ENCODE results near the gene PNMA6F. TPM values are rescaled to one million over a fixed set of nuclear protein-coding genes. Genes with fewer than 3 reads are reported as not detected.

The PNMA6F gene
- total and polyA plus RNA-seq, 2 experiments from 2014 or later, result 0.06 to 0.83 TPM

- H3K9me3 Mint-ChIP-seq, result peaks cover 20% of the 10 kb centered on the region
- H3K4me3 Mint-ChIP-seq, result no peak overlapping the region
- Histone ChIP-seq H4K20me1 (replicated peaks; ENCODE audit: insufficient read depth) (no peaks in the 10 kb centered on the region), H3K4me2 (no peak overlapping the region), H3K9me2 (ENCODE audit: insufficient read depth) (no peaks in the 10 kb centered on the region), H3K27ac (ENCODE audit: low read depth) (no peak overlapping the region), H3K79me2 (replicated peaks; ENCODE audit: insufficient read depth) (no peaks in the 10 kb centered on the region), H3F3A (replicated peaks; ENCODE audit: low read depth) (no peaks in the 10 kb centered on the region), H3K4me3 (no peak overlapping the region), H3K4me1 (ENCODE audit: insufficient read depth) (no peaks in the 10 kb centered on the region), H2AFZ (no peak overlapping the region), H3K27me3 (ENCODE audit: insufficient read depth) (no peaks in the 10 kb centered on the region), H3K36me3 (ENCODE audit: insufficient read depth) (no peaks in the 10 kb centered on the region)
- H3K27me3 Mint-ChIP-seq (ENCODE audit: insufficient read depth, low read depth, poor library complexity), result no peaks in the 10 kb centered on the region
- TF ChIP-seq POLR2AphosphoS5 (IDR thresholded peaks at IDR 0.05; ENCODE audit: low read depth), result no peak
- no peak for TF ChIP-seq JUNB (IDR thresholded peaks at IDR 0.05; ENCODE audit: unreplicated experiment)
- TF ChIP-seq CTCF (conservative IDR thresholded peaks at IDR 0.05; ENCODE audit: low read depth in 2 of 2), result no peak
- no peak for TF ChIP-seq ETS1 (IDR thresholded peaks at IDR 0.05)
- no peak for TF ChIP-seq CREB1 (CRISPR knock-in tag; IDR thresholded peaks at IDR 0.05; ENCODE audit: low read depth)
- no peak for TF ChIP-seq REST (IDR thresholded peaks at IDR 0.05; ENCODE audit: unreplicated experiment)
- no peak for TF ChIP-seq ZNF114 (CRISPR knock-in tag; IDR thresholded peaks at IDR 0.05)
- H3K27ac Mint-ChIP-seq, result no peak overlapping the region
- peaks cover 13% of the 10 kb centered on the region for H3K4me1 Mint-ChIP-seq
- DNase-seq (ENCODE audit: low spot score) (no peak), ATAC-seq (no peak; the same call in 2 of the 3 replicates)
- peaks cover 27% of the 10 kb centered on the region for H3K36me3 Mint-ChIP-seq (ENCODE audit: low read depth)
Observed at GRCh38 chrX:153352858-153353257, 31.3 kb upstream of the PNMA6F start.

GRCh38 chrX:153351981-153352380 is 30.4 kb upstream of the PNMA6F start:
- H3F3A ChIP-seq (replicated peaks; ENCODE audit: low read depth), result no peaks in the 10 kb centered on the region
- H4K20me1 ChIP-seq (replicated peaks; ENCODE audit: insufficient read depth), result no peaks in the 10 kb centered on the region
- no peak overlapping the region for H3K27ac ChIP-seq (ENCODE audit: low read depth)
- Mint-ChIP-seq H3K4me3 (no peak overlapping the region), H3K27me3 (ENCODE audit: insufficient read depth, low read depth, poor library complexity) (no peaks in the 10 kb centered on the region), H3K9me3 (peaks cover 12% of the 10 kb centered on the region; the same call in 2 of the 3 replicates), H3K36me3 (ENCODE audit: low read depth) (peaks cover 26% of the 10 kb centered on the region), H3K27ac (no peak overlapping the region), H3K4me1 (peaks cover 13% of the 10 kb centered on the region)
- H3K4me3 ChIP-seq, result no peak overlapping the region
- no peaks in the 10 kb centered on the region for H3K4me1 ChIP-seq (ENCODE audit: insufficient read depth)
- no peaks in the 10 kb centered on the region for H3K9me2 ChIP-seq (ENCODE audit: insufficient read depth)
- H3K36me3 ChIP-seq (ENCODE audit: insufficient read depth), result no peaks in the 10 kb centered on the region
- DNase-seq (ENCODE audit: low spot score), result no peak
- H2AFZ ChIP-seq, result no peak overlapping the region
- ATAC-seq, result no peak
- no peaks in the 10 kb centered on the region for H3K27me3 ChIP-seq (ENCODE audit: insufficient read depth)
- TF ChIP-seq ETS1 (IDR thresholded peaks at IDR 0.05), result no peak
- no peak for TF ChIP-seq JUNB (IDR thresholded peaks at IDR 0.05; ENCODE audit: unreplicated experiment)
- TF ChIP-seq NANOG (IDR thresholded peaks at IDR 0.05; ENCODE audit: borderline replicate concordance), result no peak
- no peak for TF ChIP-seq EZH2 (IDR thresholded peaks at IDR 0.05; ENCODE audit: low read depth, unreplicated experiment)
- no peak for TF ChIP-seq CREB1 (CRISPR knock-in tag; IDR thresholded peaks at IDR 0.05; ENCODE audit: low read depth)
- no peaks in the 10 kb centered on the region for H3K79me2 ChIP-seq (replicated peaks; ENCODE audit: insufficient read depth)
- H3K4me2 ChIP-seq, result no peak overlapping the region

All from GM23338 (cell line).